Right atrium auricular region (tissue), 2 donors: Measurements from ENCODE around the gene SPATA25. TPM values are rescaled to one million over a fixed set of nuclear protein-coding genes. Genes with fewer than 3 reads are reported as not detected.
"Not testable (repeated sequence)": the region's sequence is repeated elsewhere in the genome, so short reads cannot be mapped to it uniquely, and the experiment has no call there.

Experiments used
- DNase-seq: peaks from one replicate; pipeline ENCODE4 v3.0.0-alpha.2; 2019; ENCODE audit warnings: low spot score
- H3K27ac ChIP-seq, 2 donors: fragments of 200-600 bp; sonication (generic); 1 replicate in 1 of 2; 2 replicates in 1 of 2; pipeline ENCODE4 v1.5.1; 2016 to 2019
- H3K27me3 ChIP-seq, 2 donors: fragments of 200-600 bp; sonication (generic); one replicate each; pipeline versions ENCODE4 v1.5.1 to v1.6.0; 2017 to 2019
- H3K36me3 ChIP-seq: fragments of 200-600 bp; sonication (generic); one replicate; pipeline ENCODE4 v1.5.1; 2016
- H3K4me1 ChIP-seq, 2 donors: fragments of 200-600 bp; sonication (generic); one replicate each; pipeline versions ENCODE4 v1.5.1 to v1.6.0; 2017 to 2019
- H3K4me3 ChIP-seq, 2 donors: fragments of 200-600 bp; sonication (generic); 1 replicate in 1 of 2; 2 replicates in 1 of 2; pipeline ENCODE4 v1.5.1; 2017 to 2019; ENCODE audit warnings: mild to moderate bottlenecking in 1 of 2, moderate library complexity in 1 of 2
- H3K9me3 ChIP-seq, 2 donors: fragments of 200-600 bp; sonication (generic); one replicate each; pipeline ENCODE4 v1.5.1; 2019
- total RNA-seq, 2 donors: library from RNA; depleted of rRNA; stranded (reverse); fragments of >200 nt; gene quantifications; one replicate each; pipeline ENCODE4 v1.1.0, GENCODE V29; 2016
- TF ChIP-seq, protein P1 (sequence below), 2 donors: fragments of 200-600 bp; sonication (generic); IDR thresholded peaks; one replicate each; pipeline ENCODE4 v1.5.1; 2019; ENCODE audit warnings: antibody characterized with exemption in 2 of 2

Gene SPATA25
- total RNA-seq, 2 donors from 2014 or later = 1.1 to 1.4 TPM

DNA sequence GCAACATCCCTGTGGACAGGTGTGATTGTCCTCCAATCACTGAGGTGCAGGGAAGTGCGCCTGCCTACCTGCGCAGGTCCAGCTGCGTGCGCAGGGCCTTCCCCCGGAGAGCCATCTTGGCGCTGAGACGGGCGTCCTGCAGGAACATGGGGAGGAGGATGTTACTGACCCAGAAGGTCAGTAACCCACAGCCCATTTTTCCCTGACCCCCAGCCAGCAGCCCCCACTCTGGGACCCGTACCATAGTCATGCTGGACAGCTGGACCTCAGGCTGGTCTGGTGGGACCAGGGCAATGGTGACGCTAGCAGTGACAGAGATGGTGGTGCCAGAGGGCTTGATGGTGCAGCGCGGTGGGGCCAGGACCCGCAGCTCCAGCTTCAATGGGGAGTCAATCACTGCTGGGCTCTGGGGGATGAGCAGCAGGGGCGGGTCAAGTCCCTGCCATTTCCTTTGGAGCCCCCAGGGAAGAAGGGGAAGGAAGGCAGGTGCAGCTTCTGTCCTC lies 14.8 kb upstream of the SPATA25 start:
- Histone ChIP-seq H3K27me3 (no peaks in the 10 kb centered on the region), H3K36me3 (peaks cover 51% of the 10 kb centered on the region), H3K27ac (no peak overlapping the region), H3K4me3 (no peak overlapping the region), H3K4me1 (no peaks in the 10 kb centered on the region), H3K9me3 (no peaks in the 10 kb centered on the region)
- TF ChIP-seq, protein P1, sequence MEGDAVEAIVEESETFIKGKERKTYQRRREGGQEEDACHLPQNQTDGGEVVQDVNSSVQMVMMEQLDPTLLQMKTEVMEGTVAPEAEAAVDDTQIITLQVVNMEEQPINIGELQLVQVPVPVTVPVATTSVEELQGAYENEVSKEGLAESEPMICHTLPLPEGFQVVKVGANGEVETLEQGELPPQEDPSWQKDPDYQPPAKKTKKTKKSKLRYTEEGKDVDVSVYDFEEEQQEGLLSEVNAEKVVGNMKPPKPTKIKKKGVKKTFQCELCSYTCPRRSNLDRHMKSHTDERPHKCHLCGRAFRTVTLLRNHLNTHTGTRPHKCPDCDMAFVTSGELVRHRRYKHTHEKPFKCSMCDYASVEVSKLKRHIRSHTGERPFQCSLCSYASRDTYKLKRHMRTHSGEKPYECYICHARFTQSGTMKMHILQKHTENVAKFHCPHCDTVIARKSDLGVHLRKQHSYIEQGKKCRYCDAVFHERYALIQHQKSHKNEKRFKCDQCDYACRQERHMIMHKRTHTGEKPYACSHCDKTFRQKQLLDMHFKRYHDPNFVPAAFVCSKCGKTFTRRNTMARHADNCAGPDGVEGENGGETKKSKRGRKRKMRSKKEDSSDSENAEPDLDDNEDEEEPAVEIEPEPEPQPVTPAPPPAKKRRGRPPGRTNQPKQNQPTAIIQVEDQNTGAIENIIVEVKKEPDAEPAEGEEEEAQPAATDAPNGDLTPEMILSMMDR (IDR thresholded peaks at IDR 0.05) = no peak
- no peak for DNase-seq

DNA sequence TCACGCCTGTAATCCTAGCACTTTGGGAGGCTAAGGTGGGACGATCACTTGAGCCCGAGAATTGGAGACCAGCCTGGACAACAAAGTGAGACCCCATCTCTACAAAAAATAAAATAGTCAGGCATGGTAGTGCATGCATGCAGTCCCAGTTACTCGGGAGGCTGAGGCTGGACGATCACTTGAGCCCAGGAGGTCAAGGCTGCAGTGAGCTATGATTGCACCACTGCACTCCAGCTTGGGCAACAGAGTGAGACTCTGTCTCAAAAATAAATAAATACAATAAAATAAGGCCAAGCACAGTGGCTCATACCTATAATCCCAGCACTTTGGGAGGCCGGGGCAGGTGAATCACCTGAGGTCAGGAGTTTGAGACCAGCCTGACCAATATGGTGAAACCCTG lies 13.9 kb upstream of the SPATA25 start:
- H3K4me3 ChIP-seq, H3K27me3 ChIP-seq, H3K9me3 ChIP-seq, H3K27ac ChIP-seq, H3K4me1 ChIP-seq, DNase-seq: not testable (repeated sequence)
- H3K36me3 ChIP-seq = peaks cover 60% of the 10 kb centered on the region

DNA sequence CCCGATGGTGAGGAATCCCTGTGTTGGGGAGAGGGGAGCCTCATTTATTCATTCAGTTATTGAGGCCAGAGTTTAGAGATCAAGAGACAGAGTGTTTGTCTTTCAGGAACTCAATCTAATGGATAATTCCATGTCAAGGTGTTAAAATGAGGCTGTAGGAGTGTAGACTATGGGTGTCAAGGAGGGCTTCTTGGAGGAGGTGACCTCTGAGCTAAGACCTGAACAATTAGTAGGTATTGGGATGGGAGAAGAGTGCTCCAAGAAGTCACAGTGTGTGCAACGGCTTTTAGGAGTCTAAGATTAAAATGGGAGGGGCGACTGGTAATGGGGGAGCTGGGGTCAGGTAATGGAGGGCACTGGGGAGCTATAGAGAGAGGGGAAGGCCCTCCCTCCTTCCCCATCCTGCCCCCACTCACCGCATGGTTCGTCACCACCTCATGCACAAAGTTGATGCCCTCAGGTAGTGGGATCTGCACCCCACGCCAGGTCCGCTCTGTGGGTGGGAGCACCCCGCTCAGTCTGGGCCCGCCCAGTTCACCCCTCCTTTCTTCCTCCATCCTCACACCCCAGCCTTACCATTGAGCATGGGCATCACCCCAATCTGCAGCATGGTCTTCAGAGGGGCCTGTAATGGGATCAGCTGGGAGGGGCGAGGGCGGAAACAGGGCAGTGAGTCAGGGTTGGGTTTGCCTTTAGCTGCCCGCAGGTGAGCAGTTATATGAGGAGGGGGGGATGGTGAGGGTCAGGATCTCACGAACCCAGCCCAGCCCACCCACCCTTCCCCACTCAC lies 11.8 kb upstream of the SPATA25 start:
- Histone ChIP-seq H3K27ac (no peak overlapping the region), H3K27me3 (no peaks in the 10 kb centered on the region), H3K36me3 (peaks cover 76% of the 10 kb centered on the region), H3K4me3 (no peak overlapping the region), H3K9me3 (no peaks in the 10 kb centered on the region), H3K4me1 (no peaks in the 10 kb centered on the region)
- TF ChIP-seq, protein P1 (IDR thresholded peaks at IDR 0.05) = no peak
- no peak for DNase-seq

DNA sequence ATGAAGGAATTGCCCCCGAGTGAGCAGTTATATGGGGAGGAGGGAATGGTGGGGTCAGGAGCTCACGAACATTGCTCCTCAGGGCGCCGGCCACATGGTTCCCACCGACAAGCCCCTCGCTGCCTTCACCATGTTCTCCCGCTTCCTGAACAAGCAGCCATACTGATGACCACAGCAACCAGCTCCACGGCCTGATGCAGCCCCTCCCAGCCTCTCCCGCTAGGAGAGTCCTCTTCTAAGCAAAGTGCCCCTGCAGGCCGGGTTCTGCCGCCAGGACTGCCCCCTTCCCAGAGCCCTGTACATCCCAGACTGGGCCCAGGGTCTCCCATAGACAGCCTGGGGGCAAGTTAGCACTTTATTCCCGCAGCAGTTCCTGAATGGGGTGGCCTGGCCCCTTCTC lies 10.9 kb upstream of the SPATA25 start:
- TF ChIP-seq, protein P1 (IDR thresholded peaks at IDR 0.05) = no peak

DNA sequence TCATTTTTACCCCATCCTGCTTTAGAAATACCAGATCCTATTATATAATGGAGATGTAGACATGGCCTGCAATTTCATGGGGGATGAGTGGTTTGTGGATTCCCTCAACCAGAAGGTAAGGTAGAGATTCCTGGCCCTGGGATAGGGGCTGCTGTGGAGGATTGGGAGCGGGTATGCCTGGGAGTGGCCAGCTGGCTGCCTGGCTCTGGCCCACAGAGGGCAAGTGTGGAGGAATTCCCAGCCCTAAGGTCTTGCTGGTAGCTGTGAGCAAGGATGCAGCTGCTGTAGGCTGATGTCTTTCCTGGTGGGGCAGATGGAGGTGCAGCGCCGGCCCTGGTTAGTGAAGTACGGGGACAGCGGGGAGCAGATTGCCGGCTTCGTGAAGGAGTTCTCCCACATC lies 10.3 kb upstream of the SPATA25 start:
- TF ChIP-seq, protein P1 (IDR thresholded peaks at IDR 0.05) = no peak
- no peak overlapping the region for H3K4me3 ChIP-seq
- no peak overlapping the region for H3K27ac ChIP-seq
- no peaks in the 10 kb centered on the region for H3K27me3 ChIP-seq
- H3K36me3 ChIP-seq = peaks cover 78% of the 10 kb centered on the region
- H3K9me3 ChIP-seq = no peaks in the 10 kb centered on the region
- H3K4me1 ChIP-seq = peaks cover 0 to 4% of the 10 kb centered on the region in 2 donors
- DNase-seq = no peak

More for the DNA sequence above, 10.9 kb upstream of the SPATA25 start:
- Histone ChIP-seq H3K27me3 (no peaks in the 10 kb centered on the region), H3K4me3 (no peak overlapping the region), H3K27ac (no peak overlapping the region), H3K36me3 (peaks cover 79% of the 10 kb centered on the region), H3K4me1 (no peaks in the 10 kb centered on the region), H3K9me3 (no peaks in the 10 kb centered on the region)
- DNase-seq = no peak

DNA sequence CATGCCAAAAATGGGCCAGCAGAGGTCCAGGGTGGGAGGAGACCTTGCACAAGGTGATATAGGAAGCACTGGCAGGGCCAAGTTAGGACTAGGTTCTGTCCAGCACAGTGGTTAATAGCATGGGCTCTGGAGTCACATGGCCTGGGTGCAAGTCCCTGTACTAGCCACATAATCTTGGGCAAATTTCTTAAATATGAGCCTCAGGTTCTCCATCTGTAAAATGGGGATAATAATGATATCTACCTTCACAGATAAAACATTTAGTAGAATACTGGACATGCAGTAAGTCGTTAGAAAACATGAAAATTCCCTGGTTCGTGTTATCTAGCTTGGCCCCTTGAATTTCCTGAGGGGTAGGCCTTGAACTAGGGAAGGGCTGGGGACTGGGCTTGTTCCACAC lies 9.9 kb upstream of the SPATA25 start:
- no peaks in the 10 kb centered on the region for H3K9me3 ChIP-seq
- no peak for DNase-seq
- TF ChIP-seq, protein P1 (IDR thresholded peaks at IDR 0.05) = no peak
- H3K4me3 ChIP-seq = no peak overlapping the region
- H3K27me3 ChIP-seq = no peaks in the 10 kb centered on the region
- no peak overlapping the region for H3K27ac ChIP-seq
- peaks cover 78% of the 10 kb centered on the region for H3K36me3 ChIP-seq
- peaks cover 0 to 8% of the 10 kb centered on the region in 2 donors for H3K4me1 ChIP-seq
